Neutrophil (primary cell): ENCODE results near the gene ANKLE1.

ENCODE experiments used
- H3K27ac ChIP-seq: fragments of 200-600 bp; sonication (generic); 2 replicates; pipeline ENCODE4 v1.5.1; 2016; ENCODE audit warnings: mild to moderate bottlenecking, moderate library complexity
- H3K27me3 ChIP-seq: fragments of 200-600 bp; sonication (generic); 2 replicates; pipeline ENCODE4 v1.6.0; 2016; ENCODE audit warnings: mild to moderate bottlenecking
- H3K36me3 ChIP-seq: fragments of 200-600 bp; sonication (generic); 2 replicates; pipeline ENCODE4 v1.5.1; 2017
- H3K4me1 ChIP-seq, 2 experiments: fragments of 200-600 bp in 1 of 2; sonication (generic) in 1 of 2; 1 replicate in 1 of 2; 2 replicates in 1 of 2; pipeline versions ENCODE4 v1.5.1 to v1.6.1; 2013 to 2016; ENCODE audit warnings: low read depth in 1 of 2, low read length in 1 of 2, mild to moderate bottlenecking in 1 of 2, moderate library complexity in 1 of 2; ENCODE audit not compliant: control insufficient read depth in 1 of 2, insufficient read depth in 1 of 2
- H3K4me3 ChIP-seq, 2 experiments: fragments of 200-600 bp in 1 of 2; sonication (generic) in 1 of 2; 1 replicate in 1 of 2; 2 replicates in 1 of 2; pipeline ENCODE4 v1.5.1; 2013 to 2016; ENCODE audit warnings: low read depth in 1 of 2, low read length in 1 of 2, mild to moderate bottlenecking in 1 of 2, moderate library complexity in 1 of 2
- H3K9me3 ChIP-seq: fragments of 200-600 bp; sonication (generic); 2 replicates; pipeline ENCODE4 v1.5.1; 2016
- CTCF ChIP-seq: fragments of 200-600 bp; sonication (generic); IDR thresholded peaks from 2 replicates; pipeline ENCODE4 v1.5.1; 2016; ENCODE audit warnings: antibody characterized with exemption

The ANKLE1 gene

GRCh38 chr19:17240826-17241399, 40.8 kb upstream of the ANKLE1 start:
- Histone ChIP-seq H3K27ac (no peak overlapping the region), H3K27me3 (peaks cover 23% of the 10 kb centered on the region), H3K4me3 (no peak overlapping the region), H3K9me3 (no peaks in the 10 kb centered on the region), H3K36me3 (no peaks in the 10 kb centered on the region), H3K4me1 (peaks cover 4 to 10% of the 10 kb centered on the region in 2 experiments)
- TF ChIP-seq CTCF = no peak

GRCh38 chr19:17242431-17243208, 39.1 kb upstream of the ANKLE1 start:
- no peaks in the 10 kb centered on the region for H3K36me3 ChIP-seq
- no peak overlapping the region for H3K4me3 ChIP-seq
- H3K27me3 ChIP-seq = peaks cover 41% of the 10 kb centered on the region
- no peaks in the 10 kb centered on the region for H3K9me3 ChIP-seq
- no peak for TF ChIP-seq CTCF
- H3K27ac ChIP-seq = no peak overlapping the region
- H3K4me1 ChIP-seq = peaks cover 13% of the 10 kb centered on the region in 2 experiments

- H3K27me3 ChIP-seq = peaks cover 45% of the 10 kb centered on the region
- no peak overlapping the region for H3K27ac ChIP-seq
- no peaks in the 10 kb centered on the region for H3K9me3 ChIP-seq
- no peak for TF ChIP-seq CTCF
- peaks cover 13% of the 10 kb centered on the region in 2 experiments for H3K4me1 ChIP-seq
- H3K4me3 ChIP-seq = no peak overlapping the region
- no peaks in the 10 kb centered on the region for H3K36me3 ChIP-seq
These were observed 38.4 kb upstream of the ANKLE1 start for GRCh38 chr19:17243211-17243829.

GRCh38 chr19:17243830-17244617, 37.7 kb upstream of the ANKLE1 start:
- peaks cover 48% of the 10 kb centered on the region for H3K27me3 ChIP-seq
- no peak overlapping the region for H3K27ac ChIP-seq
- H3K4me1 ChIP-seq = peaks cover 13% of the 10 kb centered on the region in 2 experiments
- H3K9me3 ChIP-seq = no peaks in the 10 kb centered on the region
- no peak for TF ChIP-seq CTCF
- H3K4me3 ChIP-seq = no peak overlapping the region
- H3K36me3 ChIP-seq = no peaks in the 10 kb centered on the region
